WTC11 (cell line): ENCODE measurements around the gene ZIC4. TPM values are rescaled to one million over a fixed set of nuclear protein-coding genes. Genes with fewer than 3 reads are reported as not detected.
A peak's percentile ranks its signal among the peaks of the same experiment; 100 is the strongest.

Source experiments
- ATAC-seq: fragments of 200-7000 bp; cut with Tn5 transposase; 2 replicates; pipeline ENCODE4 v1.10.0; 2021; ENCODE audit warnings: mild to moderate bottlenecking, moderate library complexity
- CTCF ChIA-PET: fragments of 300-600 bp; sonication (Branson Sonifier 250); formaldehyde crosslinking; loops from one replicate; lab custom pipeline; 2021; ENCODE audit warnings: antibody characterized with exemption; lab: Charles Lee
- POLR2A ChIA-PET: fragments of 350-600 bp; sonication (Branson Sonifier 250); formaldehyde crosslinking; loops from one replicate; lab custom pipeline; 2021; ENCODE audit warnings: antibody characterized with exemption; lab: Charles Lee
- DNase-seq: peaks from one replicate; pipeline ENCODE4 v3.0.0; 2021; ENCODE audit warnings: low spot score
- H3K27ac Mint-ChIP-seq: 2 replicates; pipeline ENCODE4 v1.8.0; 2021; ENCODE audit warnings: mixed read lengths
- H3K27me3 Mint-ChIP-seq: 2 replicates; pipeline ENCODE4 v1.8.0; 2021; ENCODE audit warnings: low read depth, mild to moderate bottlenecking, moderate library complexity, mixed read lengths
- H3K36me3 Mint-ChIP-seq: 2 replicates; pipeline ENCODE4 v1.8.0; 2021; ENCODE audit warnings: mixed read lengths
- H3K4me1 Mint-ChIP-seq: 2 replicates; pipeline ENCODE4 v1.8.0; 2022; ENCODE audit warnings: mixed read lengths
- H3K4me3 Mint-ChIP-seq: 2 replicates; pipeline ENCODE4 v1.8.0; 2021; ENCODE audit warnings: mild to moderate bottlenecking, moderate library complexity, mixed read lengths
- H3K9me3 Mint-ChIP-seq: 2 replicates; pipeline ENCODE4 v1.8.0; 2021; ENCODE audit warnings: mixed read lengths
- ATF1 ChIP-seq: sonication (generic); formaldehyde crosslinking; IDR thresholded peaks from 2 replicates; pipeline ENCODE4 v1.8.1; 2023; ENCODE audit warnings: mild to moderate bottlenecking, moderate library complexity, missing genetic modification reagents
- CBFB ChIP-seq: sonication (generic); formaldehyde crosslinking; IDR thresholded peaks from 2 replicates; pipeline ENCODE4 v1.8.1; 2022; ENCODE audit warnings: mild to moderate bottlenecking, low read depth, missing genetic modification reagents
- EMX1 ChIP-seq: fragments of 250-450 bp; sonication (Bioruptor Pico); IDR thresholded peaks from 2 replicates; pipeline ENCODE4 v1.8.0; 2021; ENCODE audit warnings: mild to moderate bottlenecking
- FOXK1 ChIP-seq: sonication (generic); formaldehyde crosslinking; IDR thresholded peaks from 2 replicates; pipeline ENCODE4 v1.8.0; 2022; ENCODE audit warnings: mild to moderate bottlenecking, moderate library complexity, missing genetic modification reagents
- HMGA2 ChIP-seq: fragments of 250-450 bp; sonication (Bioruptor Pico); IDR thresholded peaks from 2 replicates; pipeline ENCODE4 v1.4.0; 2021; ENCODE audit warnings: mild to moderate bottlenecking, moderate library complexity
- JAZF1 ChIP-seq: fragments of 250-450 bp; sonication (Bioruptor Pico); IDR thresholded peaks from 2 replicates; pipeline ENCODE4 v1.9.0; 2021; ENCODE audit warnings: moderate library complexity, mild to moderate bottlenecking, inconsistent platforms
- JUN ChIP-seq: sonication (generic); formaldehyde crosslinking; IDR thresholded peaks from 2 replicates; pipeline ENCODE4 v1.8.0; 2023; ENCODE audit warnings: mild to moderate bottlenecking, missing genetic modification reagents
- KAT7 ChIP-seq: sonication (generic); formaldehyde crosslinking; IDR thresholded peaks from 2 replicates; pipeline ENCODE4 v1.8.1; 2023; ENCODE audit warnings: missing genetic modification reagents, mild to moderate bottlenecking, borderline replicate concordance
- NFYB ChIP-seq: sonication (generic); formaldehyde crosslinking; conservative IDR thresholded peaks from 2 replicates; pipeline ENCODE4 v1.8.0; 2022; ENCODE audit warnings: low read depth, missing genetic modification reagents
- NR1H2 ChIP-seq: sonication (generic); formaldehyde crosslinking; IDR thresholded peaks from 2 replicates; pipeline ENCODE4 v1.9.0; 2021; ENCODE audit warnings: mild to moderate bottlenecking, moderate library complexity, missing genetic modification reagents
- PREB ChIP-seq: sonication (generic); formaldehyde crosslinking; IDR thresholded peaks from 2 replicates; pipeline ENCODE4 v1.8.1; 2022; ENCODE audit warnings: mild to moderate bottlenecking, missing genetic modification reagents, moderate library complexity, borderline replicate concordance
- SP1 ChIP-seq: sonication (generic); formaldehyde crosslinking; conservative IDR thresholded peaks from 2 replicates; pipeline ENCODE4 v1.8.1; 2022; ENCODE audit warnings: missing genetic modification reagents
- TEAD1 ChIP-seq: sonication (generic); formaldehyde crosslinking; IDR thresholded peaks from 2 replicates; pipeline ENCODE4 v1.8.0; 2022; ENCODE audit warnings: mild to moderate bottlenecking, missing genetic modification reagents
- USF2 ChIP-seq: sonication (generic); formaldehyde crosslinking; IDR thresholded peaks from 2 replicates; pipeline ENCODE4 v1.8.1; 2023; ENCODE audit warnings: mild to moderate bottlenecking, missing genetic modification reagents, moderate library complexity
- ZBTB21 ChIP-seq: sonication (generic); formaldehyde crosslinking; IDR thresholded peaks from 2 replicates; pipeline ENCODE4 v1.8.1; 2023; ENCODE audit warnings: mild to moderate bottlenecking, missing genetic modification reagents, borderline replicate concordance
- ZNF396 ChIP-seq: fragments of 250-450 bp; sonication (Bioruptor Pico); IDR thresholded peaks from 2 replicates; pipeline ENCODE4 v1.8.0; 2021; ENCODE audit warnings: mild to moderate bottlenecking, moderate library complexity, borderline replicate concordance
- ZNF416 ChIP-seq: fragments of 250-450 bp; sonication (Bioruptor Pico); IDR thresholded peaks from 2 replicates; pipeline ENCODE4 v1.9.0; 2021; ENCODE audit warnings: mild to moderate bottlenecking, inconsistent platforms
- total RNA-seq: library from RNA; stranded (reverse); gene quantifications from 3 replicates; pipeline ENCODE4 v1.2.3, GENCODE V29; 2021
- TF ChIP-seq, protein P1 (sequence below): sonication (generic); formaldehyde crosslinking; IDR thresholded peaks from 2 replicates; pipeline ENCODE4 v1.8.0; 2022; ENCODE audit warnings: mild to moderate bottlenecking, missing genetic modification reagents
- TF ChIP-seq, protein P2 (sequence below): sonication (generic); formaldehyde crosslinking; IDR thresholded peaks from 2 replicates; pipeline ENCODE4 v1.8.0; 2023; ENCODE audit warnings: mild to moderate bottlenecking, missing genetic modification reagents
- TF ChIP-seq, protein P3 (sequence below): fragments of 200-600 bp; IDR thresholded peaks from 2 replicates; pipeline ENCODE4 v1.8.0; 2022; ENCODE audit warnings: antibody characterized with exemption
- TF ChIP-seq, protein P4 (sequence below): sonication (generic); formaldehyde crosslinking; IDR thresholded peaks from 2 replicates; pipeline ENCODE4 v1.8.0; 2022; ENCODE audit warnings: mild to moderate bottlenecking, missing genetic modification reagents

ZIC4 gene
- total RNA-seq, 1 experiment from 2014 or later: 3.5 TPM

- Mint-ChIP-seq H3K4me3 (peak overlapping the region; percentile 45), H3K4me1 (peaks cover 89% of the 10 kb centered on the region), H3K9me3 (no peaks in the 10 kb centered on the region), H3K27me3 (peaks cover 97% of the 10 kb centered on the region), H3K27ac (no peak overlapping the region), H3K36me3 (no peaks in the 10 kb centered on the region)
- DNase-seq (no peak), ATAC-seq (no peak)
- CTCF ChIA-PET: interaction anchor here (0.9 to 6.3 kb wide), 8 partner anchors 10 to 23 kb away, joined by 3 to 70 read pairs (median 4); no protein-coding TSS in a partner anchor
- no peak for TF ChIP-seq TEAD1 (CRISPR knock-in tag)
- TF ChIP-seq JUN: no peak
- TF ChIP-seq NFYB (CRISPR knock-in tag): no peak
- no peak for TF ChIP-seq PREB (CRISPR knock-in tag)
- TF ChIP-seq, protein P1, sequence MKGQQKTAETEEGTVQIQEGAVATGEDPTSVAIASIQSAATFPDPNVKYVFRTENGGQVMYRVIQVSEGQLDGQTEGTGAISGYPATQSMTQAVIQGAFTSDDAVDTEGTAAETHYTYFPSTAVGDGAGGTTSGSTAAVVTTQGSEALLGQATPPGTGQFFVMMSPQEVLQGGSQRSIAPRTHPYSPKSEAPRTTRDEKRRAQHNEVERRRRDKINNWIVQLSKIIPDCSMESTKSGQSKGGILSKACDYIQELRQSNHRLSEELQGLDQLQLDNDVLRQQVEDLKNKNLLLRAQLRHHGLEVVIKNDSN: no peak
- TF ChIP-seq HMGA2: no peak
- TF ChIP-seq ZNF396: no peak
- no peak for TF ChIP-seq CBFB (CRISPR knock-in tag)
- no peak for TF ChIP-seq EMX1
- TF ChIP-seq, protein P2, sequence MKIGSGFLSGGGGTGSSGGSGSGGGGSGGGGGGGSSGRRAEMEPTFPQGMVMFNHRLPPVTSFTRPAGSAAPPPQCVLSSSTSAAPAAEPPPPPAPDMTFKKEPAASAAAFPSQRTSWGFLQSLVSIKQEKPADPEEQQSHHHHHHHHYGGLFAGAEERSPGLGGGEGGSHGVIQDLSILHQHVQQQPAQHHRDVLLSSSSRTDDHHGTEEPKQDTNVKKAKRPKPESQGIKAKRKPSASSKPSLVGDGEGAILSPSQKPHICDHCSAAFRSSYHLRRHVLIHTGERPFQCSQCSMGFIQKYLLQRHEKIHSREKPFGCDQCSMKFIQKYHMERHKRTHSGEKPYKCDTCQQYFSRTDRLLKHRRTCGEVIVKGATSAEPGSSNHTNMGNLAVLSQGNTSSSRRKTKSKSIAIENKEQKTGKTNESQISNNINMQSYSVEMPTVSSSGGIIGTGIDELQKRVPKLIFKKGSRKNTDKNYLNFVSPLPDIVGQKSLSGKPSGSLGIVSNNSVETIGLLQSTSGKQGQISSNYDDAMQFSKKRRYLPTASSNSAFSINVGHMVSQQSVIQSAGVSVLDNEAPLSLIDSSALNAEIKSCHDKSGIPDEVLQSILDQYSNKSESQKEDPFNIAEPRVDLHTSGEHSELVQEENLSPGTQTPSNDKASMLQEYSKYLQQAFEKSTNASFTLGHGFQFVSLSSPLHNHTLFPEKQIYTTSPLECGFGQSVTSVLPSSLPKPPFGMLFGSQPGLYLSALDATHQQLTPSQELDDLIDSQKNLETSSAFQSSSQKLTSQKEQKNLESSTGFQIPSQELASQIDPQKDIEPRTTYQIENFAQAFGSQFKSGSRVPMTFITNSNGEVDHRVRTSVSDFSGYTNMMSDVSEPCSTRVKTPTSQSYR: no peak
- no peak for TF ChIP-seq KAT7 (CRISPR knock-in tag)
- TF ChIP-seq JAZF1 (CRISPR knock-in tag): no peak
- TF ChIP-seq ZBTB21 (CRISPR knock-in tag): no peak
- TF ChIP-seq ATF1 (CRISPR knock-in tag): no peak
- POLR2A ChIA-PET: interaction anchor here (1.2 kb wide), 1 partner anchor 20 kb away, joined by 3 read pairs; no protein-coding TSS in a partner anchor
These were observed 25.4 kb downstream of the ZIC4 start for GRCh38 chr3:147380977-147381376.

DNA sequence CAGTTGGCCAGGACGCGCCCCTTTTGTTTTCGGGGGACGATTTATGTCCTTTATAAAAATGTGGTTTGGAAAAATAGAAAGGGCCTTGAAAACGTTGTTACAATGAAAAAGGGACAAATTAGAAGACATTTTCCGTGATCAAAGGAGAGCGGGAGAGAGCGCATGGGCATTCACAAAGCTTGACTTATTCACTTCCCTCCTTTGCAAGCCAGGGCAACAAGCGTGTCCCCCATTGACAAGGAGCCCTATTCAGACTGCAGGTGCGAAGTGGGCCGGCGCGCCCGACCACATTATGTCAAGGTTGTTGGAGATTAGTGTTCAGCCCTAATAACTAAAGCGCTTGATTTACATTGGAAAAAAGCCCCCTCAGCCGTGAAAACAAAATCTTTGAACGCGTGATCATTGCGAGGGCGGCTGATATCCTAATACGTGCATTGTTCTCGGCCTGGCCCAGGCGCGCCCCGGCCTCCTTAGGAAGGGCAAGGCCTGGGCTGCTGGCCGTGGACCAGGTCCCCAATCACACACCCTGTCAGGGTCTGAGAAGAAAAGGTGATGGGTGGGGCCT is 25.9 kb downstream of the ZIC4 start:
- Mint-ChIP-seq H3K36me3 (no peaks in the 10 kb centered on the region), H3K9me3 (no peaks in the 10 kb centered on the region), H3K27ac (no peak overlapping the region), H3K4me3 (peak overlapping the region; percentile 45), H3K4me1 (peaks cover 84% of the 10 kb centered on the region), H3K27me3 (peaks cover 97% of the 10 kb centered on the region)
- no peak for DNase-seq
- no peak for ATAC-seq
- ChIA-PET POLR2A (no interaction called here), CTCF (interaction anchor here (1.0 to 6.3 kb wide), 4 partner anchors 11 to 20 kb away, joined by 4 to 70 read pairs (median 8); no protein-coding TSS in a partner anchor)
- TF ChIP-seq SP1 (CRISPR knock-in tag) (no peak), NFYB (CRISPR knock-in tag) (no peak), USF2 (CRISPR knock-in tag) (no peak), ZNF416 (CRISPR knock-in tag) (no peak), HMGA2 (no peak), TEAD1 (CRISPR knock-in tag) (0 out of 2 replicates have a peak, but pooled peaks have one; percentile 32), FOXK1 (CRISPR knock-in tag) (0 out of 2 replicates have a peak, but pooled peaks have one; percentile 12), NR1H2 (CRISPR knock-in tag) (no peak)
- TF ChIP-seq, protein P3, sequence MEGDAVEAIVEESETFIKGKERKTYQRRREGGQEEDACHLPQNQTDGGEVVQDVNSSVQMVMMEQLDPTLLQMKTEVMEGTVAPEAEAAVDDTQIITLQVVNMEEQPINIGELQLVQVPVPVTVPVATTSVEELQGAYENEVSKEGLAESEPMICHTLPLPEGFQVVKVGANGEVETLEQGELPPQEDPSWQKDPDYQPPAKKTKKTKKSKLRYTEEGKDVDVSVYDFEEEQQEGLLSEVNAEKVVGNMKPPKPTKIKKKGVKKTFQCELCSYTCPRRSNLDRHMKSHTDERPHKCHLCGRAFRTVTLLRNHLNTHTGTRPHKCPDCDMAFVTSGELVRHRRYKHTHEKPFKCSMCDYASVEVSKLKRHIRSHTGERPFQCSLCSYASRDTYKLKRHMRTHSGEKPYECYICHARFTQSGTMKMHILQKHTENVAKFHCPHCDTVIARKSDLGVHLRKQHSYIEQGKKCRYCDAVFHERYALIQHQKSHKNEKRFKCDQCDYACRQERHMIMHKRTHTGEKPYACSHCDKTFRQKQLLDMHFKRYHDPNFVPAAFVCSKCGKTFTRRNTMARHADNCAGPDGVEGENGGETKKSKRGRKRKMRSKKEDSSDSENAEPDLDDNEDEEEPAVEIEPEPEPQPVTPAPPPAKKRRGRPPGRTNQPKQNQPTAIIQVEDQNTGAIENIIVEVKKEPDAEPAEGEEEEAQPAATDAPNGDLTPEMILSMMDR: no peak
- TF ChIP-seq, protein P4, sequence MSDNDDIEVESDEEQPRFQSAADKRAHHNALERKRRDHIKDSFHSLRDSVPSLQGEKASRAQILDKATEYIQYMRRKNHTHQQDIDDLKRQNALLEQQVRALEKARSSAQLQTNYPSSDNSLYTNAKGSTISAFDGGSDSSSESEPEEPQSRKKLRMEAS (CRISPR knock-in tag): peak; percentile 41; the same call in 1 of the 2 replicates
